GM21526 (cell line): ENCODE data around the gene DDAH1.

ENCODE experiments used
- ATAC-seq: cut with Tn5 transposase; IDR thresholded peaks from one replicate; pipeline ENCODE4 v1.9.1; 2021; ENCODE audit warnings: moderate library complexity; ENCODE audit not compliant: unreplicated experiment, low FRiP score

DDAH1 gene

GRCh38 chr1:85313888-85314696 lies 150.9 kb downstream of the DDAH1 start:
- no peak for ATAC-seq

- ATAC-seq, result no peak
These were observed 153.1 kb downstream of the DDAH1 start for GRCh38 chr1:85311818-85312217.

GRCh38 chr1:85308833-85309350 lies 156.1 kb downstream of the DDAH1 start:
- ATAC-seq, result no peak

GRCh38 chr1:85307987-85308832 lies 156.7 kb downstream of the DDAH1 start:
- ATAC-seq, result peak; percentile 90

- no peak for ATAC-seq
These were observed 158.7 kb downstream of the DDAH1 start for GRCh38 chr1:85306236-85306635.

GRCh38 chr1:85303440-85304162 lies 161.4 kb downstream of the DDAH1 start:
- no peak for ATAC-seq

GRCh38 chr1:85300140-85300539 lies 164.8 kb downstream of the DDAH1 start:
- ATAC-seq, result no peak

- peak; percentile 90 for ATAC-seq
These were observed 166.9 kb downstream of the DDAH1 start for GRCh38 chr1:85297855-85298629.

- no peak for ATAC-seq
These were observed 167.5 kb downstream of the DDAH1 start for GRCh38 chr1:85297538-85297854.

- ATAC-seq, result no peak
These were observed 168.0 kb downstream of the DDAH1 start for GRCh38 chr1:85296980-85297379.

- ATAC-seq, result no peak
These were observed 169.3 kb downstream of the DDAH1 start for GRCh38 chr1:85295654-85296053.

GRCh38 chr1:85295006-85295431 lies 169.9 kb downstream of the DDAH1 start:
- no peak for ATAC-seq

- no peak for ATAC-seq
These were observed 174.1 kb downstream of the DDAH1 start for GRCh38 chr1:85290826-85291225.

- no peak for ATAC-seq
These were observed 175.1 kb downstream of the DDAH1 start for GRCh38 chr1:85289848-85290335.

- no peak for ATAC-seq
These were observed 175.6 kb downstream of the DDAH1 start for GRCh38 chr1:85289207-85289847.

GRCh38 chr1:85284202-85284601 lies 180.8 kb downstream of the DDAH1 start:
- ATAC-seq, result no peak

- no peak for ATAC-seq
These were observed 181.3 kb downstream of the DDAH1 start for GRCh38 chr1:85283475-85284199.

GRCh38 chr1:85282424-85282823 lies 182.5 kb downstream of the DDAH1 start:
- no peak for ATAC-seq

GRCh38 chr1:85280636-85281035 lies 184.3 kb downstream of the DDAH1 start:
- no peak for ATAC-seq
